ENCODE measurements around the gene MINDY1. TPM values are rescaled to one million over a fixed set of nuclear protein-coding genes. Genes with fewer than 3 reads are reported as not detected.
A peak's percentile ranks its signal among the peaks of the same experiment; 100 is the strongest.

The MINDY1 gene
- total RNA-seq, 2 experiments from 2014 or later: 16.4 to 18.3 TPM

DNA sequence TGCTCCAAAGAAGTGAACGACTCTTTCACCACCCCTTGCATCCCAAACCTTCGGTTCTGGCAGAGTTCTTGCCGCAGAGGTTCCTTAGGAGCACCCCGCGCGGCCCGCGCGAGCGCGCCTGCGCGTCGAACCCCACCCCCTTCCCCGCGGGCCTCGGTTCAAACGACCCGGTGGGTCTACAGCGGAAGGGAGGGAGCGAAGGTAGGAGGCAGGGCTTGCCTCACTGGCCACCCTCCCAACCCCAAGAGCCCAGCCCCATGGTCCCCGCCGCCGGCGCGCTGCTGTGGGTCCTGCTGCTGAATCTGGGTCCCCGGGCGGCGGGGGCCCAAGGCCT lies 40.9 kb upstream of the MINDY1 start, which contains the start of gene C1orf56:
C1orf56 (plus strand) TSS at position 161 of the 334 bp plus-strand sequence; CDS start at position 258, 97 bp downstream.
- ChIA-PET CTCF (interaction anchor here (0.9 to 3.9 kb wide), 15 partner anchors 10 to 428 kb away, joined by 3 to 32 read pairs (median 4); partner anchors contain the start of genes CDC42SE1, GABPB2, MINDY1 and TNFAIP8L2), POLR2A (interaction anchor here (1.0 to 2.1 kb wide), 4 partner anchors 10 to 110 kb away, joined by 3 to 28 read pairs (median 5); partner anchors contain the start of genes CDC42SE1, GABPB2 and PRUNE1)
- peak; percentile 70 for DNase-seq
- Mint-ChIP-seq H3K4me1 (ENCODE audit: low read depth) (peaks cover 51% of the 10 kb centered on the region), H3K27ac (peak within 1 kb of the TSS; percentile 82), H3K4me3 (peak within 1 kb of the TSS; percentile 88), H3K9me3 (no peaks in the 10 kb centered on the region), H3K27me3 (no peaks in the 10 kb centered on the region), H3K36me3 (peaks cover 20% of the 10 kb centered on the region)
- intact Hi-C loops (cut with micrococcal nuclease): no loop called here

DNA sequence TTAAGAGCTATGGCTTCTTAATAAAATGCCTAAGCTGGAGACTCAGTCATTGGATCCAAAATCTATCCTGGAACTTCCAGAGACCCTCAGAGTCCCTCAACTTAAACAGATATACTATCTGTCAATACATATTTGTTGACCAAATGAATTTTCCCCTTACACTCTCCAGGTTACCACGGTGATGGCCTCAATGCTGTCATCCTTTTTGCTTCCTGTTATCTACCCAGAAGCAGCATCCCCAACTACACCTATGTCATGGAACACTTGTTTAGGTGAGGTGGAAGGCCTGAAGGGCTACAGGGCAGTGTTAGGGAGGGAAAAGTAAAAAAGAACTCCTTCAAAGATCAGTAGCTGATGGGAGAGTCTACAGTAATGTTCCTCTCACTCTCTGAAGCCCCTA lies 36.5 kb upstream of the MINDY1 start:
- Mint-ChIP-seq H3K4me1 (ENCODE audit: low read depth) (peaks cover 29% of the 10 kb centered on the region), H3K36me3 (no peaks in the 10 kb centered on the region), H3K27me3 (no peaks in the 10 kb centered on the region), H3K27ac (no peak overlapping the region), H3K9me3 (no peaks in the 10 kb centered on the region), H3K4me3 (no peak overlapping the region)
- intact Hi-C loops (cut with micrococcal nuclease): no loop called here
- peak; percentile 31 for DNase-seq
- CTCF ChIA-PET: interaction anchor here (0.6 to 4.2 kb wide), 4 partner anchors 16 to 529 kb away, joined by 3 to 14 read pairs (median 4); partner anchors contain the start of gene CDC42SE1
- POLR2A ChIA-PET: interaction anchor here (1.1 to 1.4 kb wide), 2 partner anchors 9 to 17 kb away, joined by 3 read pairs; partner anchors contain the start of gene MLLT11

DNA sequence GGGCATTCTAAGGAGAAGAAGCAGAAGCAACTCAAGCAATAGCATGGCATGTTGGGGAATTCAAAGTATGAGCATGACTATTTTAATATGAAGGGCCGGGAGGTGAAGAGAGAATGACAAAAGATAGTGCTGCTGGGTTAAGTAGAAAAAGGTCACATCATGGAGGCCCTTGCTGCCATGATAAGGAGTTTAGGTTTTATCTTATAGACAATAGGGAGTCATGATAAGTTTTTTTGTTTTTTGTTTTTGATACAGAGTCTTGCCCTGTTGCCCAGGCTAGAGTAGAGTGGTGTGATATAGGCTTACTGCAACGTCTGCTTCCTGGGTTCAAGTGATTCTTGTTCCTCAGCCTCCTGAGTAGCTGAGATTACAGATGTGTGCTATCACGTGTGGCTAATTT lies 32.8 kb upstream of the MINDY1 start:
- POLR2A ChIA-PET: no interaction called here
- CTCF ChIA-PET: no interaction called here

DNA sequence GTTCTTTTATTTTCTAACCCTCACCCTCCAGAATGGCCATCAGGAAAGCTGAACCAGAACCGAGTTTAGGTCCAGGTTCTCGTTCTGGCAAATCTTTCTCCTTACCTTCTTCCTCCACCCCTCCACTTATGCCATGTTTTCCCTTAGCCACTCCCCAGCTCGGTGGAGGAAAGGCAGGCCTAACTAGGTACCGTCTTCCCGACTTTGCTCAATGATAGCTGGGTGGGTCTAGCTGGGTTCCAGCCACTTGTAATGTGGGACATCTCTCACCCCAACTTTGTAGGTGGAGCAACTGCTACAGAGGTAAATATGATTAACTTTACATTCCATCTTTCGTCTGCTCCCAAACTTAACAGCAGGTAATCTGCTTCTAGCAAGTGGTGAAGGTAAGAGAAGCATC lies 30.3 kb upstream of the MINDY1 start:
- Mint-ChIP-seq H3K9me3 (no peaks in the 10 kb centered on the region), H3K36me3 (peaks cover 12% of the 10 kb centered on the region), H3K27me3 (no peaks in the 10 kb centered on the region), H3K27ac (no peak overlapping the region), H3K4me1 (ENCODE audit: low read depth) (no peaks in the 10 kb centered on the region), H3K4me3 (no peak overlapping the region)
- CTCF ChIA-PET: interaction anchor here (1.3 to 1.6 kb wide), 3 partner anchors 9 to 13 kb away, joined by 3 to 6 read pairs (median 4); no protein-coding TSS in a partner anchor
- POLR2A ChIA-PET: interaction anchor here (1.5 kb wide), 1 partner anchor 10 kb away, joined by 4 read pairs; no protein-coding TSS in a partner anchor
- DNase-seq: no peak
- intact Hi-C loops (cut with micrococcal nuclease): no loop called here

More for the DNA sequence above, 32.8 kb upstream of the MINDY1 start:
- H3K4me3 Mint-ChIP-seq: no peak overlapping the region
- peaks cover 4% of the 10 kb centered on the region for H3K36me3 Mint-ChIP-seq
- no peaks in the 10 kb centered on the region for H3K27me3 Mint-ChIP-seq
- H3K27ac Mint-ChIP-seq: no peak overlapping the region
- H3K9me3 Mint-ChIP-seq: no peaks in the 10 kb centered on the region
- peaks cover 10% of the 10 kb centered on the region for H3K4me1 Mint-ChIP-seq (ENCODE audit: low read depth)
- DNase-seq: no peak
- intact Hi-C loops (cut with micrococcal nuclease): no loop called here

- ChIA-PET CTCF (interaction anchor here (1.3 to 1.6 kb wide), 3 partner anchors 9 to 12 kb away, joined by 3 to 6 read pairs (median 4); no protein-coding TSS in a partner anchor), POLR2A (interaction anchor here (1.5 kb wide), 1 partner anchor 10 kb away, joined by 4 read pairs; no protein-coding TSS in a partner anchor)
- Mint-ChIP-seq H3K27ac (no peak within 1 kb of the TSS), H3K4me1 (ENCODE audit: low read depth) (no peaks in the 10 kb centered on the region), H3K27me3 (no peaks in the 10 kb centered on the region), H3K4me3 (no peak within 1 kb of the TSS), H3K9me3 (no peaks in the 10 kb centered on the region), H3K36me3 (peaks cover 14% of the 10 kb centered on the region)
- DNase-seq: no peak
- intact Hi-C loops (cut with micrococcal nuclease): no loop called here
Observed at GRCh38 chr1:151036356-151036755, 29.7 kb upstream of the MINDY1 start, which contains the start of gene BNIPL. Gene BNIPL, plus strand, starts transcription at chr1:151036586. Its CDS starts 140 bp downstream, at chr1:151036726.

- Mint-ChIP-seq H3K4me3 (no peak overlapping the region), H3K27ac (no peak overlapping the region), H3K4me1 (ENCODE audit: low read depth) (no peaks in the 10 kb centered on the region), H3K9me3 (no peaks in the 10 kb centered on the region), H3K36me3 (peaks cover 14% of the 10 kb centered on the region), H3K27me3 (no peaks in the 10 kb centered on the region)
- CTCF ChIA-PET: interaction anchor here (1.2 kb wide), 1 partner anchor 11 kb away, joined by 6 read pairs; no protein-coding TSS in a partner anchor
- intact Hi-C loops (cut with micrococcal nuclease): no loop called here
- POLR2A ChIA-PET: interaction anchor here (1.1 kb wide), 1 partner anchor 8 kb away, joined by 3 read pairs; no protein-coding TSS in a partner anchor
- DNase-seq: no peak
Observed at GRCh38 chr1:151035167-151035566, 28.5 kb upstream of the MINDY1 start.

GRCh38 chr1:151032164-151032563 lies 25.5 kb upstream of the MINDY1 start:
- no peak overlapping the region for H3K4me3 Mint-ChIP-seq
- CTCF ChIA-PET: interaction anchor here (1.0 to 1.2 kb wide), 2 partner anchors 10 to 125 kb away, joined by 3 to 4 read pairs; partner anchors contain the start of gene TNFAIP8L2
- intact Hi-C loops (cut with micrococcal nuclease): no loop called here
- peaks cover 23% of the 10 kb centered on the region for H3K36me3 Mint-ChIP-seq
- no peaks in the 10 kb centered on the region for H3K9me3 Mint-ChIP-seq
- POLR2A ChIA-PET: no interaction called here
- H3K4me1 Mint-ChIP-seq (ENCODE audit: low read depth): no peaks in the 10 kb centered on the region
- no peaks in the 10 kb centered on the region for H3K27me3 Mint-ChIP-seq
- no peak for DNase-seq
- H3K27ac Mint-ChIP-seq: no peak overlapping the region

DNA sequence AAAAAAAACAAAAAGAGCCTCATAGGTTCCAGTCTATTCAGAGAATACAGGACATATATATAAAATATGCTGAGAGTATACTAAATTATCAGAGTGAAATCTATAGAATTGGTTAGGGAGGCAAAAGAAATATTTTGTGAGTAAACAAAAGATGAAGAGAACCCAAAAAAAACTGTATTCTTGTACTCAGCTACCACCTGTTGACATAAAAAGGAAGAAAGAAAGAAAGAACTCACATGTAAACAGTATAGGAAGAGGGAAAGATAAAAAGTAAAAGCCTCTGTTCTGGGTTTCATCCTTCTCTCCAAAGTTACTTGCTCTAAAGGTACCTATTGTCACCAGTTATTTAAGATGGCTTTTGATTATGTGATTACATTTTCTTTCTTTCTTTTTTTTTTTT lies 19.8 kb upstream of the MINDY1 start:
- CTCF ChIA-PET: interaction anchor here (1.0 to 3.3 kb wide), 3 partner anchors 11 to 130 kb away, joined by 4 to 46 read pairs (median 14); partner anchors contain the start of genes BNIPL, GABPB2 and TNFAIP8L2
- POLR2A ChIA-PET: no interaction called here

GRCh38 chr1:151024540-151025146 lies 17.9 kb upstream of the MINDY1 start:
- POLR2A ChIA-PET: interaction anchor here (1.6 kb wide), 1 partner anchor 22 kb away, joined by 4 read pairs; no protein-coding TSS in a partner anchor
- Mint-ChIP-seq H3K4me3 (no peak overlapping the region), H3K9me3 (no peaks in the 10 kb centered on the region), H3K27me3 (no peaks in the 10 kb centered on the region), H3K27ac (peak overlapping the region; percentile 42), H3K4me1 (ENCODE audit: low read depth) (peaks cover 5% of the 10 kb centered on the region), H3K36me3 (peaks cover 10% of the 10 kb centered on the region)
- peak; percentile 88 for DNase-seq
- CTCF ChIA-PET: interaction anchor here (0.6 to 3.3 kb wide), 41 partner anchors 10 to 640 kb away, joined by 3 to 46 read pairs (median 4); partner anchors contain the start of genes BNIPL, C1orf56, GABPB2 and MLLT11
- intact Hi-C loops (cut with micrococcal nuclease): loop anchor here (1.0 to 5.0 kb wide), 2 partner anchors 33 to 132 kb away; partner anchors contain the start of genes CDC42SE1 and TNFAIP8L2

More for the DNA sequence above, 19.8 kb upstream of the MINDY1 start:
- Mint-ChIP-seq H3K27me3 (no peaks in the 10 kb centered on the region), H3K36me3 (peaks cover 13% of the 10 kb centered on the region), H3K27ac (no peak overlapping the region), H3K9me3 (no peaks in the 10 kb centered on the region), H3K4me1 (ENCODE audit: low read depth) (peaks cover 5% of the 10 kb centered on the region), H3K4me3 (no peak overlapping the region)
- intact Hi-C loops (cut with micrococcal nuclease): no loop called here
- no peak for DNase-seq

- ChIA-PET POLR2A (no interaction called here), CTCF (interaction anchor here (2.3 kb wide), 1 partner anchor 11 kb away, joined by 7 read pairs; no protein-coding TSS in a partner anchor)
- intact Hi-C loops (cut with micrococcal nuclease): no loop called here
- DNase-seq: no peak
- Mint-ChIP-seq H3K4me3 (no peak overlapping the region), H3K27ac (no peak overlapping the region), H3K36me3 (peaks cover 7% of the 10 kb centered on the region), H3K9me3 (no peaks in the 10 kb centered on the region), H3K27me3 (no peaks in the 10 kb centered on the region), H3K4me1 (ENCODE audit: low read depth) (peaks cover 32% of the 10 kb centered on the region)
Observed at GRCh38 chr1:151013518-151013917, 6.8 kb upstream of the MINDY1 start.

DNA sequence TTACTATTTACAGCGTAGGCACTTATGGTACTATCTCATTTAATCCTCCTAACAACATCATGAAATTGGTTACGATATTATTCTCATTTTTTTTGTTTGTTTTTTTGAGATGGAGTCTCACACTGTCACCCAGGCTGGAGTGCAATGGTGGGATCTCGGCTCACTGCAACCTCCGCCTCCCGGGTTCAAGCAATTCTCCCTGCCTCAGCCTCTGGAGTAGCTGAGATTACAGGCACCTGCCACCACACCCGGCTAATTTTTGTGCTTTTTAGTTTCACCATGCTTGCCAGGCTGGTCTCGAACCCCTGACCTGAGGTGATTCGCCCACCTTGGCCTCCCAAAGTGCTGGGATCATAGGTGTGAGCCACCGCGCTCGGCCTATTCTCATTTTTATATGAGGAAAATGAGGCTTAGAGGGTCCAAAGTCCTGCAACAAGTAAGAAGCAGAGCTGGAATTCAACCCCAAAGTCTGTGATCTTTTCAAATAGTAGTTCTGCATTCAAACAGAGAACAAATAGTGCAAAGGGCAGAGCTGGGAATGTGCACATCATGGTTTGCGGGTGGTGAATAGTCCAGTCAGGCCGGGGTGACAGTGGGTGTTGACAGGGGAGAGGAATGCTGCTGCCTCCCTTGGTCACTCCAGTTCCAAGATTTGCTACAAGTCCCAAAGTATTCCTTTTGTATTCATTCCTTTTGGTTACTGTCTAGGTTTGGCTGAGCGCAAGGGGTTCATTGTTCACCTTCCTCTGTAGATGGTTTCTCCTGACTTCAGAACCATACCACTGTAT lies 6.2 kb upstream of the MINDY1 start:
- Mint-ChIP-seq H3K36me3 (peaks cover 9% of the 10 kb centered on the region), H3K27ac (no peak overlapping the region), H3K27me3 (no peaks in the 10 kb centered on the region), H3K4me3 (no peak overlapping the region), H3K9me3 (no peaks in the 10 kb centered on the region), H3K4me1 (ENCODE audit: low read depth) (peaks cover 32% of the 10 kb centered on the region)
- ChIA-PET POLR2A (no interaction called here), CTCF (interaction anchor here (1.0 to 2.3 kb wide), 2 partner anchors 11 to 15 kb away, joined by 3 to 7 read pairs; no protein-coding TSS in a partner anchor)
- DNase-seq: no peak
- intact Hi-C loops (cut with micrococcal nuclease): no loop called here
